HAP-1 (cell line): ENCODE data around the gene TRPV3.

Source experiments
- DNase-seq, 2 experiments: peaks; one replicate each; pipeline ENCODE4 v3.0.0-alpha.2; 2016 to 2020; ENCODE audit warnings: low spot score in 2 of 2
- H3K27me3 ChIP-seq: fragments of 250-450 bp; sonication (Bioruptor Pico); 2 replicates; pipeline ENCODE4 v1.5.1; 2020; ENCODE audit warnings: low read depth, mild to moderate bottlenecking, moderate library complexity
- H3K36me3 ChIP-seq: fragments of 250-450 bp; sonication (Bioruptor Pico); replicated peaks from 2 replicates; pipeline ENCODE4 v1.5.1; 2020; ENCODE audit warnings: mild to moderate bottlenecking
- H3K4me1 ChIP-seq: fragments of 250-450 bp; sonication (Bioruptor Pico); 2 replicates; pipeline ENCODE4 v1.5.1; 2020; ENCODE audit warnings: mild to moderate bottlenecking
- H3K4me3 ChIP-seq: fragments of 250-450 bp; sonication (Bioruptor Pico); 2 replicates; pipeline ENCODE4 v1.5.1; 2020; ENCODE audit warnings: mild to moderate bottlenecking, moderate library complexity
- H3K9me3 ChIP-seq: fragments of 250-450 bp; sonication (Bioruptor Pico); 2 replicates; pipeline ENCODE4 v1.5.1; 2020; ENCODE audit warnings: mild to moderate bottlenecking, moderate library complexity
- in situ Hi-C: fragments of 300-500 bp; cut with MboI; formaldehyde crosslinking; loops from 3 replicates; pipeline ENCODE4 v1.14.3; 2020; ENCODE audit warnings: low sequenced_read_pairs, inconsistent platforms, mixed read lengths

TRPV3 gene

GRCh38 chr17:3511852-3512504 lies 45.6 kb downstream of the TRPV3 start:
- no peaks in the 10 kb centered on the region for H3K9me3 ChIP-seq
- H3K4me3 ChIP-seq: no peak overlapping the region
- DNase-seq: no peak
- H3K4me1 ChIP-seq: no peaks in the 10 kb centered on the region; the same call in 1 of the 2 replicates
- H3K36me3 ChIP-seq: no peaks in the 10 kb centered on the region
- in situ Hi-C loops: loop anchor here (10.0 kb wide), 1 partner anchor 57 kb away; no protein-coding TSS in a partner anchor
- no peaks in the 10 kb centered on the region for H3K27me3 ChIP-seq

GRCh38 chr17:3510090-3510489 lies 47.5 kb downstream of the TRPV3 start:
- no peak for DNase-seq
- Histone ChIP-seq H3K4me1 (no peaks in the 10 kb centered on the region; the same call in 1 of the 2 replicates), H3K9me3 (no peaks in the 10 kb centered on the region), H3K36me3 (no peaks in the 10 kb centered on the region), H3K27me3 (no peaks in the 10 kb centered on the region), H3K4me3 (no peak overlapping the region)
- in situ Hi-C loops: loop anchor here (10.0 kb wide), 1 partner anchor 55 kb away; no protein-coding TSS in a partner anchor

DNA sequence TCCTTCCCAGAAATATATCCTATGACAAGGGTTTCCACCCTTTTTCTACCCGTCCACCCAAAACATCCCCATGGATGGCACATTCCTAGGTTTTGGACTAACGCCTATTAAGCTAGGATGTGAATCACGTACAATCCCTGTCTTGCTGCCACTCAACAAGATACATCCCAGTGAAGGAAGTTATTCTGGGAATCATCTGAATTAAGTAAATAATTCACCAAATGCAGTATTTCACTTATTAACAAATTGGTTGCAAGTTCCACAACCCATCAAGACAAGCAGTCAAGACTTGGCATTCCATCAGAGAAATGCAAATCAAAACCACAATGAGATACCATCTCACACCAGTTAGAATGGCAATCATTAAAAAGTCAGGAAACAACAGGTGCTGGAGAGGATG lies 49.7 kb downstream of the TRPV3 start:
- DNase-seq: no peak
- no peaks in the 10 kb centered on the region for H3K9me3 ChIP-seq
- H3K4me1 ChIP-seq: no peaks in the 10 kb centered on the region; the same call in 1 of the 2 replicates
- no peak overlapping the region for H3K4me3 ChIP-seq
- no peaks in the 10 kb centered on the region for H3K27me3 ChIP-seq
- in situ Hi-C loops: no loop called here
- H3K36me3 ChIP-seq: no peaks in the 10 kb centered on the region

- H3K4me3 ChIP-seq: no peak overlapping the region
- no peaks in the 10 kb centered on the region for H3K9me3 ChIP-seq
- no peaks in the 10 kb centered on the region for H3K27me3 ChIP-seq
- no peaks in the 10 kb centered on the region for H3K36me3 ChIP-seq
- in situ Hi-C loops: no loop called here
- DNase-seq: no peak
- no peaks in the 10 kb centered on the region for H3K4me1 ChIP-seq
These were observed 50.5 kb downstream of the TRPV3 start for GRCh38 chr17:3507071-3507470.

GRCh38 chr17:3506054-3506453 lies 51.6 kb downstream of the TRPV3 start:
- Histone ChIP-seq H3K36me3 (no peaks in the 10 kb centered on the region), H3K4me1 (no peaks in the 10 kb centered on the region), H3K4me3 (no peak overlapping the region), H3K9me3 (no peaks in the 10 kb centered on the region), H3K27me3 (no peaks in the 10 kb centered on the region)
- in situ Hi-C loops: no loop called here
- no peak for DNase-seq

GRCh38 chr17:3505008-3505407 lies 52.6 kb downstream of the TRPV3 start:
- no peak for DNase-seq

GRCh38 chr17:3503285-3503684 lies 54.3 kb downstream of the TRPV3 start:
- Histone ChIP-seq H3K9me3 (no peaks in the 10 kb centered on the region), H3K4me3 (no peak overlapping the region), H3K27me3 (no peaks in the 10 kb centered on the region), H3K4me1 (no peaks in the 10 kb centered on the region), H3K36me3 (no peaks in the 10 kb centered on the region)
- no peak for DNase-seq
- in situ Hi-C loops: no loop called here

More at GRCh38 chr17:3505008-3505407, 52.6 kb downstream of the TRPV3 start:
- Histone ChIP-seq H3K9me3 (no peaks in the 10 kb centered on the region), H3K4me1 (no peaks in the 10 kb centered on the region), H3K27me3 (no peaks in the 10 kb centered on the region), H3K4me3 (no peak overlapping the region), H3K36me3 (no peaks in the 10 kb centered on the region)
- in situ Hi-C loops: no loop called here

DNA sequence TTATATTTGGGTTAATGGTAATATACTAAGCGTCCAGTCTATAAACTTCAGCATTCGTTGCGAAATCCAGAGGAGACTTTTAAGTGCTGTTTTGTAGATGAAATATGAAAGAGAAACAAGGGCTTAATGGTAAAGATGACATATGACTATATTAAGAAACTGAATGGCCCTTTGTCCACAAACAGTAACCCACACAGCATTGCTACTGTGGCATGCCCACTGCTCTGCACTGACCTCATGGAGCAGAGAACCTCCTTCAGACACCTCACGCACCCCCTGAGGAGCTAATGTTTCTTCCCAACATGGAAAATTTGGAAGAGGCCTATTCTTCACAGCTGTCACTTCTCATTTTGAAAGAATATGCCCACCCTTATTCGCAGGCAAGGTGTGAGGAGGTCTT lies 55.1 kb downstream of the TRPV3 start:
- no peaks in the 10 kb centered on the region for H3K27me3 ChIP-seq
- H3K4me3 ChIP-seq: no peak overlapping the region
- H3K4me1 ChIP-seq: no peaks in the 10 kb centered on the region
- no peak for DNase-seq
- in situ Hi-C loops: no loop called here
- no peaks in the 10 kb centered on the region for H3K36me3 ChIP-seq
- H3K9me3 ChIP-seq: no peaks in the 10 kb centered on the region

GRCh38 chr17:3501344-3501743 lies 56.3 kb downstream of the TRPV3 start:
- Histone ChIP-seq H3K36me3 (no peaks in the 10 kb centered on the region), H3K4me1 (no peaks in the 10 kb centered on the region), H3K4me3 (no peak overlapping the region), H3K27me3 (no peaks in the 10 kb centered on the region), H3K9me3 (no peaks in the 10 kb centered on the region)
- in situ Hi-C loops: no loop called here
- DNase-seq: no peak

DNA sequence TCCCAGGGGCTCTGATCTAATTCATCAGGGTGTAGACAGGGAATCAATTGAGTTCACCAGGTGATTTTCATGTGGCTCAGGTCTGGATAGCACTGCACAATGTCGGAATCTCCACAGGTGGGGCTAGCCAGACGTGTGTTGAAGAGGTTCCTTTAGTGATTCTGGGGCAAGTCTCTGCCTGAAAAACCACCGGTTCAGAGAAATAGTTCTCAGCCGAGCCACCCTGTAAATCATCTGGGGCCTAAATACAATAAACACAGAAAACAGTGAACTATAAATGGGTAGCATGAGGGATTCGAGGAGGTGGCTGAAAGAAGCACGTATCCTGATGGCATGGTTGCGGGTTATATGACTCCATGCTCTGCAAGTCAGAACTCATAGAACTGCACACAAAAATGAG lies 60.5 kb downstream of the TRPV3 start:
- Histone ChIP-seq H3K27me3 (no peaks in the 10 kb centered on the region), H3K4me1 (no peaks in the 10 kb centered on the region), H3K9me3 (no peaks in the 10 kb centered on the region), H3K4me3 (no peak overlapping the region), H3K36me3 (no peaks in the 10 kb centered on the region)
- in situ Hi-C loops: no loop called here
- DNase-seq: no peak

DNA sequence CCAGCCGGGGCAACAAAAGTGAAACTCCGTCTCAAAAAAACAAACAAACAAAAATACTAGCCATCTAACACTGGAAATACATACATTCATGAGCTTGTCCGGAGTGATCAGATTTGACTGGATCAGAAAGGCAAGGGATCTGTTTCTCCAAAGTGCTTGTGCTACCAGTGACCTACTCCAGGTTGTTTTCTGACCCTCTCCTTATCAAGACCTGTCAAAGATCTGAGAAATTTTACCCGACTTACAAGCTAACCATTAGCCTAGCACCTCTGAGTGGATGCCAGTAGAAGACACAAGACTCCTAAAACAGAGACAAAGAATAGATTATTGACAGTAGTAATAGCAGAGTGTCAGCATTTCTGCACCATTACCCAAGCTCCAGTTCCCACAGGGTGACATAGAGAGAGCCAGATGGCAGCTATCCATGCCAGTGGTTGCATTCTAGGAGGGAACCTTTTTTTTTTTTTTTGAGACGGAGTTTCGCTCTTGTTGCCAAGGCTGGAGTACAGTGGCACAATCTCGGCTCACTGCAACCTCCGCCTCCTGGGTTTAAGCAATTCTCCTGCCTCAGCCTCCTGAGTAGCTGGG lies 72.0 kb downstream of the TRPV3 start:
- H3K4me3 ChIP-seq: no peak overlapping the region
- H3K36me3 ChIP-seq: no peaks in the 10 kb centered on the region
- H3K9me3 ChIP-seq: no peaks in the 10 kb centered on the region
- in situ Hi-C loops: no loop called here
- no peak for DNase-seq
- H3K27me3 ChIP-seq: peaks cover 14% of the 10 kb centered on the region
- H3K4me1 ChIP-seq: no peaks in the 10 kb centered on the region

- no peak for DNase-seq
- in situ Hi-C loops: loop anchor here (5.0 kb wide), 1 partner anchor 34 kb away; no protein-coding TSS in a partner anchor
- no peak overlapping the region for H3K4me3 ChIP-seq
- no peaks in the 10 kb centered on the region for H3K36me3 ChIP-seq
- H3K4me1 ChIP-seq: no peaks in the 10 kb centered on the region
- peaks cover 20% of the 10 kb centered on the region for H3K27me3 ChIP-seq
- no peaks in the 10 kb centered on the region for H3K9me3 ChIP-seq
These were observed 74.8 kb downstream of the TRPV3 start for GRCh38 chr17:3482852-3483251.

GRCh38 chr17:3479988-3480387 lies 77.6 kb downstream of the TRPV3 start:
- Histone ChIP-seq H3K4me1 (peaks cover 11% of the 10 kb centered on the region), H3K36me3 (no peaks in the 10 kb centered on the region), H3K9me3 (no peaks in the 10 kb centered on the region), H3K4me3 (no peak overlapping the region), H3K27me3 (peaks cover 15% of the 10 kb centered on the region)
- in situ Hi-C loops: loop anchor here (5.0 kb wide), 1 partner anchor 37 kb away; no protein-coding TSS in a partner anchor
- no peak for DNase-seq

GRCh38 chr17:3475812-3476610 lies 81.6 kb downstream of the TRPV3 start, which contains the start of gene ASPA:
Gene ASPA (plus strand): TSS chr17:3475997. CDS start chr17:3476160, 163 bp downstream.
- DNase-seq: peak; percentile 26 to 69
- no peak within 1 kb of the TSS for H3K4me3 ChIP-seq
- H3K36me3 ChIP-seq: no peaks in the 10 kb centered on the region
- H3K27me3 ChIP-seq: peaks cover 15% of the 10 kb centered on the region
- H3K9me3 ChIP-seq: no peaks in the 10 kb centered on the region
- H3K4me1 ChIP-seq: peaks cover 11% of the 10 kb centered on the region
- in situ Hi-C loops: no loop called here
